ENCODE measurements around the gene RNF40.

RNF40 gene

GRCh38 chr16:30775392-30776188 lies 13.5 kb downstream of the RNF40 start:
- no peaks in the 10 kb centered on the region for H3K9me3 ChIP-seq (ENCODE audit: control insufficient read depth in 2 of 2, low read length in 2 of 2)
- H3K27ac ChIP-seq (ENCODE audit: low read length): peak overlapping the region; percentile 81
- peaks cover 20 to 28% of the 10 kb centered on the region in 2 donors for H3K36me3 ChIP-seq (ENCODE audit: control insufficient read depth in 2 of 2, insufficient read depth in 2 of 2, low read length in 2 of 2)
- H3K4me3 ChIP-seq (ENCODE audit: low read length in 2 of 2): peak overlapping the region; percentile 84 to 89
- H3K27me3 ChIP-seq (ENCODE audit: control insufficient read depth in 1 of 2, insufficient read depth in 2 of 2, low read length in 2 of 2): no peaks in the 10 kb centered on the region
- H3K4me1 ChIP-seq (ENCODE audit: control insufficient read depth, insufficient read depth, low read length): peaks cover 25% of the 10 kb centered on the region
- H3K9ac ChIP-seq (ENCODE audit: low read length in 2 of 2): peak overlapping the region; percentile 81

GRCh38 chr16:30777591-30778297 lies 15.6 kb downstream of the RNF40 start:
- Histone ChIP-seq H3K27me3 (ENCODE audit: control insufficient read depth in 1 of 2, insufficient read depth in 2 of 2, low read length in 2 of 2) (no peaks in the 10 kb centered on the region), H3K9ac (ENCODE audit: low read length in 2 of 2) (no peak overlapping the region), H3K4me3 (ENCODE audit: low read length in 2 of 2) (no peak overlapping the region), H3K4me1 (ENCODE audit: control insufficient read depth, insufficient read depth, low read length) (peaks cover 25% of the 10 kb centered on the region), H3K36me3 (ENCODE audit: control insufficient read depth in 2 of 2, insufficient read depth in 2 of 2, low read length in 2 of 2) (peaks cover 15 to 21% of the 10 kb centered on the region in 2 donors), H3K9me3 (ENCODE audit: control insufficient read depth in 2 of 2, low read length in 2 of 2) (no peaks in the 10 kb centered on the region), H3K27ac (ENCODE audit: low read length) (peak overlapping the region; percentile 24)

GRCh38 chr16:30778549-30779244 lies 16.6 kb downstream of the RNF40 start:
- Histone ChIP-seq H3K27me3 (ENCODE audit: control insufficient read depth in 1 of 2, insufficient read depth in 2 of 2, low read length in 2 of 2) (no peaks in the 10 kb centered on the region), H3K36me3 (ENCODE audit: control insufficient read depth in 2 of 2, insufficient read depth in 2 of 2, low read length in 2 of 2) (peaks cover 16 to 26% of the 10 kb centered on the region in 2 donors), H3K9ac (ENCODE audit: low read length in 2 of 2) (no peak overlapping the region), H3K4me1 (ENCODE audit: control insufficient read depth, insufficient read depth, low read length) (peaks cover 25% of the 10 kb centered on the region), H3K9me3 (ENCODE audit: control insufficient read depth in 2 of 2, low read length in 2 of 2) (no peaks in the 10 kb centered on the region), H3K27ac (ENCODE audit: low read length) (peak overlapping the region; percentile 24), H3K4me3 (ENCODE audit: low read length in 2 of 2) (no peak overlapping the region)

- Histone ChIP-seq H3K4me1 (ENCODE audit: control insufficient read depth, insufficient read depth, low read length) (peaks cover 22% of the 10 kb centered on the region), H3K4me3 (ENCODE audit: low read length in 2 of 2) (no peak overlapping the region), H3K9ac (ENCODE audit: low read length in 2 of 2) (no peak overlapping the region), H3K27me3 (ENCODE audit: control insufficient read depth in 1 of 2, insufficient read depth in 2 of 2, low read length in 2 of 2) (no peaks in the 10 kb centered on the region), H3K9me3 (ENCODE audit: control insufficient read depth in 2 of 2, low read length in 2 of 2) (no peaks in the 10 kb centered on the region), H3K27ac (ENCODE audit: low read length) (no peak overlapping the region), H3K36me3 (ENCODE audit: control insufficient read depth in 2 of 2, insufficient read depth in 2 of 2, low read length in 2 of 2) (peaks cover 13 to 26% of the 10 kb centered on the region in 2 donors)
Measured at GRCh38 chr16:30779596-30779995, 17.5 kb downstream of the RNF40 start.

DNA sequence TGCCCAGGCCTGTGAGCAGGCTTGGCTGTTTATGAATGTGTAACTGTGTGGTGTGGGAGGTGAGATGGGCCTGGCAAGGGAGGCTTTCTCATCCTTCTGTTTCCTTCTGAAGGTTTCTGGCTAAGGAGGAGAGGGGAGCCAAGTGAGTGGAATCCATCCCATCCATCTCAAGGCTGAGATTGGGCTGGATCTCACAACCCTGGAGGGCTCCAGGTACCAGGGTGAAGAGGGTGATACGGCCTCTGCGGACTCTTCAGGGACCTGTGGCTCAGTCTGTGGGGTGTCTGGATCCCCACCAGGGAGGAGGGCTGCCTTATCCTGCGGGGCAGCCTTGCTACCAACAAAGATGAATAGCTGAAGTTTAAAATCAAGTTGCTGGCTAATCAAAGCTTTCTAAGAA lies 17.9 kb downstream of the RNF40 start:
- Histone ChIP-seq H3K27ac (ENCODE audit: low read length) (no peak overlapping the region), H3K4me3 (ENCODE audit: low read length in 2 of 2) (no peak overlapping the region), H3K36me3 (ENCODE audit: control insufficient read depth in 2 of 2, insufficient read depth in 2 of 2, low read length in 2 of 2) (peaks cover 13 to 26% of the 10 kb centered on the region in 2 donors), H3K9ac (ENCODE audit: low read length in 2 of 2) (no peak overlapping the region), H3K27me3 (ENCODE audit: control insufficient read depth in 1 of 2, insufficient read depth in 2 of 2, low read length in 2 of 2) (no peaks in the 10 kb centered on the region), H3K4me1 (ENCODE audit: control insufficient read depth, insufficient read depth, low read length) (peaks cover 18% of the 10 kb centered on the region), H3K9me3 (ENCODE audit: control insufficient read depth in 2 of 2, low read length in 2 of 2) (no peaks in the 10 kb centered on the region)

GRCh38 chr16:30780549-30780948 lies 18.4 kb downstream of the RNF40 start:
- H3K9ac ChIP-seq (ENCODE audit: low read length in 2 of 2): no peak overlapping the region
- no peak overlapping the region for H3K4me3 ChIP-seq (ENCODE audit: low read length in 2 of 2)
- no peaks in the 10 kb centered on the region for H3K27me3 ChIP-seq (ENCODE audit: control insufficient read depth in 1 of 2, insufficient read depth in 2 of 2, low read length in 2 of 2)
- peaks cover 19% of the 10 kb centered on the region for H3K4me1 ChIP-seq (ENCODE audit: control insufficient read depth, insufficient read depth, low read length)
- H3K36me3 ChIP-seq (ENCODE audit: control insufficient read depth in 2 of 2, insufficient read depth in 2 of 2, low read length in 2 of 2): peaks cover 13 to 26% of the 10 kb centered on the region in 2 donors
- no peak overlapping the region for H3K27ac ChIP-seq (ENCODE audit: low read length)
- H3K9me3 ChIP-seq (ENCODE audit: control insufficient read depth in 2 of 2, low read length in 2 of 2): no peaks in the 10 kb centered on the region

DNA sequence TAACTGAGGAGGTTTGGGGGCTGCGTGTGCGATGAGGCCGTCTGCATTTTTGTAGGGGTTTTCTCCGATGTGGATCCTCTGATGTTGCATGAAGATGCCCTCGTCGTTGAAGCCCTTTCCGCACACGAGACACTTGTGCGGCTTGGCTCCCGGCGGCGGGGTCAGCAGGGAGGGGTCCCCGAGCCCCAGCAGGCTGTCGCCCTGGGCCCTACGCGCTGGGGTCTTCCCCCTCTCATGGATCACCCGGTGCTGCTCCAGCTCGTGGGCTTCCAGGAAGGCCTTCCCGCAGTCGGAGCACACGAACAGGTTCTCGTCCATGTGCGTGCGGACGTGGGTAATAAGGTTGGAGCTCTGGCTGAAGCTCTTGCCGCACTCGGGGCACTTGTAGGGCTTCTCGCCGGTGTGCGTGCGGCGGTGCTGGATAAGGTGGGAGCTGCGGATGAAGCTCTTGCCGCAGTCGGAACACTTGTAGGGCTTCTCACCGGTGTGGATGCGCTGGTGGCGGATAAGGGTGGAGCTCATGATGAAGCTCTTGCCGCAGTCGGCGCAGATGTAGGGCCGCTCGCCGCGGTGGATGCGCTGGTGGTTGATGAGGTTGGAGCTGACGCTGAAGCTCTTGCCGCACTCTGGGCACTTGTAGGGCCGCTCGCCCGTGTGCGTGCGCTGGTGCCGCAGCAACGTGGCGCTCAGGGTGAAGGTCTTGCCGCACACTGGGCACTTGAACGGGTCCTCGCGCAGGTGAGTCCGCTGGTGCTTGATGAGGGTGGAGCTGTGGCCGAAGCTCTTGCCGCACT lies 20.6 kb downstream of the RNF40 start:
- no peak overlapping the region for H3K4me3 ChIP-seq (ENCODE audit: low read length in 2 of 2)
- peaks cover 16% of the 10 kb centered on the region for H3K4me1 ChIP-seq (ENCODE audit: control insufficient read depth, insufficient read depth, low read length)
- H3K9me3 ChIP-seq (ENCODE audit: control insufficient read depth in 2 of 2, low read length in 2 of 2): no peaks in the 10 kb centered on the region
- H3K9ac ChIP-seq (ENCODE audit: low read length in 2 of 2): no peak overlapping the region
- H3K27me3 ChIP-seq (ENCODE audit: control insufficient read depth in 1 of 2, insufficient read depth in 2 of 2, low read length in 2 of 2): no peaks in the 10 kb centered on the region
- peaks cover 13 to 26% of the 10 kb centered on the region in 2 donors for H3K36me3 ChIP-seq (ENCODE audit: control insufficient read depth in 2 of 2, insufficient read depth in 2 of 2, low read length in 2 of 2)
- H3K27ac ChIP-seq (ENCODE audit: low read length): no peak overlapping the region

GRCh38 chr16:30783280-30784109 lies 21.4 kb downstream of the RNF40 start:
- no peaks in the 10 kb centered on the region for H3K9me3 ChIP-seq (ENCODE audit: control insufficient read depth in 2 of 2, low read length in 2 of 2)
- peaks cover 19% of the 10 kb centered on the region for H3K4me1 ChIP-seq (ENCODE audit: control insufficient read depth, insufficient read depth, low read length)
- peaks cover 13 to 26% of the 10 kb centered on the region in 2 donors for H3K36me3 ChIP-seq (ENCODE audit: control insufficient read depth in 2 of 2, insufficient read depth in 2 of 2, low read length in 2 of 2)
- H3K4me3 ChIP-seq (ENCODE audit: low read length in 2 of 2): no peak overlapping the region
- no peaks in the 10 kb centered on the region for H3K27me3 ChIP-seq (ENCODE audit: control insufficient read depth in 1 of 2, insufficient read depth in 2 of 2, low read length in 2 of 2)
- no peak overlapping the region for H3K9ac ChIP-seq (ENCODE audit: low read length in 2 of 2)
- H3K27ac ChIP-seq (ENCODE audit: low read length): no peak overlapping the region

- no peak overlapping the region for H3K27ac ChIP-seq (ENCODE audit: low read length)
- peaks cover 13 to 26% of the 10 kb centered on the region in 2 donors for H3K36me3 ChIP-seq (ENCODE audit: control insufficient read depth in 2 of 2, insufficient read depth in 2 of 2, low read length in 2 of 2)
- peaks cover 19% of the 10 kb centered on the region for H3K4me1 ChIP-seq (ENCODE audit: control insufficient read depth, insufficient read depth, low read length)
- no peak overlapping the region for H3K4me3 ChIP-seq (ENCODE audit: low read length in 2 of 2)
- H3K9ac ChIP-seq (ENCODE audit: low read length in 2 of 2): no peak overlapping the region
- H3K9me3 ChIP-seq (ENCODE audit: control insufficient read depth in 2 of 2, low read length in 2 of 2): no peaks in the 10 kb centered on the region
- H3K27me3 ChIP-seq (ENCODE audit: control insufficient read depth in 1 of 2, insufficient read depth in 2 of 2, low read length in 2 of 2): no peaks in the 10 kb centered on the region
Measured at GRCh38 chr16:30784215-30784614, 22.1 kb downstream of the RNF40 start.

Data from stomach smooth muscle (tissue), 2 donors.